GM12872 (cell line): ENCODE results near the gene PNCK.
A peak's percentile ranks its signal among the peaks of the same experiment; 100 is the strongest.

Experiments
- CTCF ChIP-seq: IDR thresholded peaks from 3 replicates; pipeline ENCODE4 v1.5.1; 2011; ENCODE audit warnings: low read depth, mild to moderate bottlenecking, low read length, moderate library complexity; ENCODE audit not compliant: insufficient read depth

Gene PNCK

GRCh38 chrX:153667281-153667955, 6.2 kb downstream of the PNCK start:
- no peak for TF ChIP-seq CTCF

- TF ChIP-seq CTCF: no peak
These were observed 7.8 kb downstream of the PNCK start for GRCh38 chrX:153665726-153666306.

- TF ChIP-seq CTCF: peak; percentile 54
These were observed 11.3 kb downstream of the PNCK start for GRCh38 chrX:153662266-153662665.

GRCh38 chrX:153659268-153659667, 14.3 kb downstream of the PNCK start:
- no peak for TF ChIP-seq CTCF

GRCh38 chrX:153657161-153657560, 16.5 kb downstream of the PNCK start:
- TF ChIP-seq CTCF: no peak

GRCh38 chrX:153653556-153653955, 20.1 kb downstream of the PNCK start:
- TF ChIP-seq CTCF: no peak

GRCh38 chrX:153651540-153652079, 22.0 kb downstream of the PNCK start:
- TF ChIP-seq CTCF: peak; percentile 56; the same call in 2 of the 3 replicates
